ENCODE measurements around the gene PIEZO1. TPM values are rescaled to one million over a fixed set of nuclear protein-coding genes. Genes with fewer than 3 reads are reported as not detected.
A peak's percentile ranks its signal among the peaks of the same experiment; 100 is the strongest.

PIEZO1 gene
- total and polyA plus RNA-seq, 10 of the 15 experiments (the other 5 are each of a cell fraction or from before 2014, with no cell fraction given), result 1.3 to 169 (median 33.4) TPM

GRCh38 chr16:88783391-88784073 is 1.5 kb downstream of the PIEZO1 start:
- Histone ChIP-seq H3K4me1 (ENCODE audit: control insufficient read depth, insufficient read depth, low read length) (peaks cover 28% of the 10 kb centered on the region), H3K4me2 (ENCODE audit: control insufficient read depth, insufficient read depth) (peak overlapping the region; percentile 99), H3K27me3 (replicated peaks in 1 of 2; ENCODE audit: control insufficient read depth in 2 of 2, insufficient read depth in 2 of 2, low read length in 1 of 2) (no peaks in the 10 kb centered on the region), H3K27ac (ENCODE audit: control insufficient read depth, insufficient read depth) (peak overlapping the region; percentile 75), H3K36me3 (ENCODE audit: control insufficient read depth in 2 of 2, insufficient read depth in 2 of 2, low read length in 1 of 2) (no peaks in the 10 kb centered on the region), H3K79me2 (ENCODE audit: control insufficient read depth, insufficient read depth, low read length) (peaks cover 68% of the 10 kb centered on the region), H3K9me3 (replicated peaks; ENCODE audit: control insufficient read depth, insufficient read depth, low read length) (no peaks in the 10 kb centered on the region), H4K20me1 (ENCODE audit: control insufficient read depth, insufficient read depth) (no peaks in the 10 kb centered on the region; the same call in 1 of the 2 replicates), H2AFZ (ENCODE audit: control insufficient read depth, low read depth, low read length) (no peak overlapping the region; the same call in 1 of the 2 replicates), H3K9ac (ENCODE audit: control insufficient read depth, insufficient read depth, low read length) (peak overlapping the region; percentile 90), H3K4me3 (peak overlapping the region; percentile 80)
- DNase-seq (ENCODE audit: low read depth, low spot score) (no peak), ATAC-seq (peak; percentile 9), FAIRE-seq (no peak)
- ChIA-PET CTCF (interaction anchor here (0.6 to 2.5 kb wide), 8 partner anchors 11 to 721 kb away, joined by 3 to 24 read pairs (median 3); partner anchors contain the start of gene APRT), POLR2A (interaction anchor here (0.7 to 4.0 kb wide), 7 partner anchors 10 to 195 kb away, joined by 3 to 30 read pairs (median 3); partner anchors contain the start of gene APRT), RAD21 (ENCODE audit: unreplicated experiment) (interaction anchor here (1.2 to 6.7 kb wide), 6 partner anchors 9 to 102 kb away, joined by 3 to 50 read pairs (median 6); partner anchors contain the start of gene APRT), SMC1A (ENCODE audit: uncharacterized antibody, unreplicated experiment) (interaction anchor here (1.0 to 2.1 kb wide), 8 partner anchors 13 to 422 kb away, joined by 3 to 7 read pairs (median 4); no protein-coding TSS in a partner anchor)
- intact Hi-C loops (cut with micrococcal nuclease; ENCODE audit: unreplicated experiment), result loop anchor here (2.0 kb wide), 3 partner anchors 19 to 47 kb away; partner anchors contain the start of gene CDT1
- WGBS (ENCODE audit: insufficient coverage, insufficient replicate concordance, low lambda C conversion rate, missing lambda C conversion rate), result 1% methylated on average over 27 of the region's 27 CpGs
- BruUV-seq (replicated peaks), result no TSS peak
- no peak for TF ChIP-seq ZNF217 (IDR thresholded peaks at IDR 0.05)
- no peak for TF ChIP-seq POU2F2 (IDR thresholded peaks at IDR 0.05; ENCODE audit: borderline replicate concordance, low read depth, low read length)
- 0 out of 2 replicates have a peak, but pooled peaks have one; percentile 5 for TF ChIP-seq FOXK2 (IDR thresholded peaks at IDR 0.05)
- no peak for TF ChIP-seq CHD1 (IDR thresholded peaks at IDR 0.05; ENCODE audit: low read depth, low read length)
- no peak for TF ChIP-seq ZSCAN29 (IDR thresholded peaks at IDR 0.05)
- TF ChIP-seq ETV6 (conservative IDR thresholded peaks at IDR 0.05 in 1 of 2, IDR thresholded peaks at IDR 0.05 in 1 of 2; ENCODE audit: borderline replicate concordance in 1 of 2, low read depth in 1 of 2), result no peak
- TF ChIP-seq ZBTB33 (IDR thresholded peaks at IDR 0.05), result no peak
- peak; percentile 16; the same call in 1 of the 2 replicates for TF ChIP-seq SPI1 (IDR thresholded peaks at IDR 0.05; ENCODE audit: borderline replicate concordance, insufficient read depth, low read depth, low read length)
- TF ChIP-seq SUPT20H (IDR thresholded peaks at IDR 0.05; ENCODE audit: borderline replicate concordance, control insufficient read depth, low read depth, low read length), result no peak
- no peak for TF ChIP-seq RFX5 (IDR thresholded peaks at IDR 0.05; ENCODE audit: low read depth, low read length)
- TF ChIP-seq IKZF2 (IDR thresholded peaks at IDR 0.05), result peak in 1 of 2 experiments; percentile 18; a peak in 2 of 4 replicates
- TF ChIP-seq TCF7 (IDR thresholded peaks at IDR 0.05; ENCODE audit: borderline replicate concordance), result no peak
- no peak for TF ChIP-seq RAD21 (IDR thresholded peaks at IDR 0.05; ENCODE audit: insufficient read depth, low read depth, low read length)
- TF ChIP-seq HDAC2 (IDR thresholded peaks at IDR 0.05), result no peak
- TF ChIP-seq BRCA1 (IDR thresholded peaks at IDR 0.05; ENCODE audit: low read depth, low read length), result no peak
- TF ChIP-seq SREBF1 (IDR thresholded peaks at IDR 0.05; ENCODE audit: low read length), result no peak
- no peak for TF ChIP-seq EZH2 (IDR thresholded peaks at IDR 0.05; ENCODE audit: borderline replicate concordance, control insufficient read depth, low read depth, low read length)
- TF ChIP-seq RUNX3 (IDR thresholded peaks at IDR 0.05; ENCODE audit: low read length), result peak; percentile 6; the same call in 1 of the 2 replicates
- TF ChIP-seq ASH2L (IDR thresholded peaks at IDR 0.05; ENCODE audit: borderline replicate concordance, low read depth), result no peak
- TF ChIP-seq POLR2AphosphoS5 (IDR thresholded peaks at IDR 0.05; ENCODE audit: low read length), result no peak
- TF ChIP-seq KAT2A (conservative IDR thresholded peaks at IDR 0.05; ENCODE audit: control insufficient read depth, low read depth, low read length), result no peak
- TF ChIP-seq TAF1 (IDR thresholded peaks at IDR 0.05; ENCODE audit: borderline replicate concordance, low read depth, low read length), result no peak
- TF ChIP-seq PML (IDR thresholded peaks at IDR 0.05; ENCODE audit: low read length), result no peak
- no peak for TF ChIP-seq SP1 (IDR thresholded peaks at IDR 0.05; ENCODE audit: low read depth, low read length)
- in situ Hi-C loops (cut with MboI), result loop anchor here (10.0 kb wide), 1 partner anchor 329 kb away; the partner anchor contains the start of gene ZFPM1

Measured in GM12878 (cell line).